Uterus (tissue), 4 donors: ENCODE measurements around the gene TMEM184B. TPM values are rescaled to one million over a fixed set of nuclear protein-coding genes. Genes with fewer than 3 reads are reported as not detected.

Experiments
- DNase-seq, 2 donors: peaks; one replicate each; pipeline ENCODE4 v3.0.0-alpha.2; 2019 to 2020
- H3K27ac ChIP-seq, 2 donors: fragments of 200-600 bp; sonication (generic); 1 replicate in 1 of 2; 2 replicates in 1 of 2; pipeline ENCODE4 v1.5.1; 2016 to 2018
- H3K27me3 ChIP-seq, 2 donors: fragments of 200-600 bp; sonication (generic); one replicate each; pipeline ENCODE4 v1.5.1; 2018 to 2019; ENCODE audit warnings: control low read depth in 1 of 2
- H3K36me3 ChIP-seq, 2 donors: fragments of 200-600 bp; sonication (generic); one replicate each; pipeline ENCODE4 v1.5.1; 2019; ENCODE audit warnings: control low read depth in 1 of 2
- H3K4me1 ChIP-seq, 2 donors: fragments of 200-600 bp; sonication (generic); one replicate each; pipeline ENCODE4 v1.5.1; 2018 to 2019; ENCODE audit warnings: control low read depth in 1 of 2
- H3K4me3 ChIP-seq, 2 donors: fragments of 200-600 bp; sonication (generic); 1 replicate in 1 of 2; 2 replicates in 1 of 2; pipeline ENCODE4 v1.5.1; 2018 to 2019; ENCODE audit warnings: mild to moderate bottlenecking in 1 of 2
- H3K9me3 ChIP-seq, 2 donors: fragments of 200-600 bp; sonication (generic); one replicate each; pipeline ENCODE4 v1.5.1; 2019; ENCODE audit warnings: control low read depth in 1 of 2
- CTCF ChIP-seq, 4 experiments: fragments of 200-600 bp in 2 of 4; fragments of 450-650 bp in 2 of 4; sonication (generic) in 2 of 4; IDR thresholded peaks; one replicate each; pipeline ENCODE4 v1.5.1; 2016 to 2019; ENCODE audit warnings: antibody characterized with exemption in 4 of 4, mild to moderate bottlenecking in 2 of 4, moderate library complexity in 1 of 4
- POLR2A ChIP-seq, 2 donors: fragments of 450-650 bp; IDR thresholded peaks; one replicate each; pipeline ENCODE4 v1.6.1; 2016; ENCODE audit warnings: antibody characterized with exemption in 2 of 2, mild to moderate bottlenecking in 1 of 2, moderate library complexity in 1 of 2
- intact Hi-C: fragments of 100-400 bp; cut with DNase I; formaldehyde crosslinking; loops from one replicate; pipeline ENCODE4 v1.15.1; 2023; ENCODE audit warnings: low total_unique reads
- total RNA-seq, 4 donors: library from RNA; depleted of rRNA in 3 of 4; stranded (reverse); fragments of >200 nt in 3 of 4; gene quantifications; one replicate each; pipeline versions ENCODE4 v1.1.0 to v1.2.4, GENCODE V29; 2014 to 2023
- donor health status: DM: yes; HTN: yes; CAD: no.

TMEM184B gene
- total RNA-seq, 4 donors from 2014 or later, result 31.7 to 70.4 (median 50.7) TPM

- H3K36me3 ChIP-seq, result no peaks in the 10 kb centered on the region
- DNase-seq, result no peak
- TF ChIP-seq CTCF (IDR thresholded peaks at IDR 0.05) (no peak), POLR2A (IDR thresholded peaks at IDR 0.05) (no peak)
- no peak overlapping the region for H3K4me3 ChIP-seq
- intact Hi-C loops, result no loop called here
- no peaks in the 10 kb centered on the region for H3K9me3 ChIP-seq
- no peaks in the 10 kb centered on the region for H3K4me1 ChIP-seq
- H3K27ac ChIP-seq, result peak overlapping the region; percentile 77 to 85
- no peaks in the 10 kb centered on the region for H3K27me3 ChIP-seq
These were observed 12.2 kb upstream of the TMEM184B start for GRCh38 chr22:38285018-38285417.

GRCh38 chr22:38284042-38284402 is 11.2 kb upstream of the TMEM184B start:
- peak; percentile 44 to 73 for DNase-seq
- H3K4me3 ChIP-seq, result no peak overlapping the region
- intact Hi-C loops, result no loop called here
- H3K27me3 ChIP-seq, result no peaks in the 10 kb centered on the region
- no peaks in the 10 kb centered on the region for H3K9me3 ChIP-seq
- peak overlapping the region; percentile 77 to 85 for H3K27ac ChIP-seq
- no peaks in the 10 kb centered on the region for H3K36me3 ChIP-seq
- no peaks in the 10 kb centered on the region for H3K4me1 ChIP-seq
- TF ChIP-seq CTCF (IDR thresholded peaks at IDR 0.05) (no peak), POLR2A (IDR thresholded peaks at IDR 0.05) (no peak)

GRCh38 chr22:38282397-38282796 is 9.6 kb upstream of the TMEM184B start:
- H3K36me3 ChIP-seq, result no peaks in the 10 kb centered on the region
- no peak for DNase-seq
- H3K4me3 ChIP-seq, result no peak overlapping the region
- peak overlapping the region; percentile 77 to 85 for H3K27ac ChIP-seq
- TF ChIP-seq CTCF (IDR thresholded peaks at IDR 0.05), result no peak
- no peak for TF ChIP-seq POLR2A (IDR thresholded peaks at IDR 0.05)
- H3K9me3 ChIP-seq, result no peaks in the 10 kb centered on the region
- H3K4me1 ChIP-seq, result no peaks in the 10 kb centered on the region
- intact Hi-C loops, result no loop called here
- no peaks in the 10 kb centered on the region for H3K27me3 ChIP-seq

- H3K27me3 ChIP-seq, result no peaks in the 10 kb centered on the region
- H3K9me3 ChIP-seq, result no peaks in the 10 kb centered on the region
- no peak overlapping the region for H3K4me3 ChIP-seq
- H3K36me3 ChIP-seq, result no peaks in the 10 kb centered on the region
- H3K4me1 ChIP-seq, result peaks cover 0 to 13% of the 10 kb centered on the region in 2 donors
- TF ChIP-seq POLR2A (IDR thresholded peaks at IDR 0.05), result no peak
- no peak for TF ChIP-seq CTCF (IDR thresholded peaks at IDR 0.05)
- intact Hi-C loops, result no loop called here
- no peak for DNase-seq
- H3K27ac ChIP-seq, result no peak overlapping the region
These were observed 3.4 kb upstream of the TMEM184B start for GRCh38 chr22:38276166-38276565.

GRCh38 chr22:38273135-38273826 is 471 bp upstream of the TMEM184B start:
- intact Hi-C loops, result no loop called here
- H3K27me3 ChIP-seq, result no peaks in the 10 kb centered on the region
- peak overlapping the region; percentile 96 to 100 for H3K27ac ChIP-seq
- no peaks in the 10 kb centered on the region for H3K9me3 ChIP-seq
- TF ChIP-seq POLR2A (IDR thresholded peaks at IDR 0.05), result no peak
- TF ChIP-seq CTCF (IDR thresholded peaks at IDR 0.05), result no peak
- peaks cover 0 to 24% of the 10 kb centered on the region in 2 donors for H3K4me1 ChIP-seq
- DNase-seq, result no peak
- H3K36me3 ChIP-seq, result no peaks in the 10 kb centered on the region
- H3K4me3 ChIP-seq, result peak overlapping the region; percentile 83 to 98
